H1 (cell line): ENCODE measurements around the gene ACTL8. TPM values are rescaled to one million over a fixed set of nuclear protein-coding genes. Genes with fewer than 3 reads are reported as not detected.

Experiments used
- CTCF ChIA-PET: fragments of 300-600 bp; sonication (Branson Sonifier 250); formaldehyde crosslinking; loops from one replicate; lab custom pipeline; 2021; ENCODE audit not compliant: partially characterized antibody; lab: Charles Lee
- POLR2A ChIA-PET: fragments of 300-600 bp; sonication (Branson Sonifier 250); formaldehyde crosslinking; loops from one replicate; lab custom pipeline; 2021; ENCODE audit warnings: inconsistent platforms; ENCODE audit not compliant: partially characterized antibody; lab: Charles Lee
- DNase-seq, 2 experiments: peaks; one replicate each; pipeline versions ENCODE4 v3.0.0 to v3.0.0-alpha.2; 2010 to 2022; ENCODE audit warnings: low spot score in 2 of 2, low read depth in 1 of 2, mixed read lengths in 1 of 2
- FAIRE-seq: peaks from 2 replicates; lab custom pipeline; 2011; peaks lifted over from hg19 to GRCh38; lab: Jason Lieb, UNC
- H2AFZ ChIP-seq: 2 replicates; pipeline ENCODE4 v1.8.1; 2012; ENCODE audit warnings: low read length, inconsistent platforms
- H2AK5ac ChIP-seq: 2 replicates; pipeline ENCODE4 v1.6.1; 2013; ENCODE audit warnings: low read depth, low read length
- H2BK120ac ChIP-seq: replicated peaks from 2 replicates; pipeline ENCODE3; 2013; ENCODE audit warnings: low read depth, low read length, inconsistent platforms
- H2BK12ac ChIP-seq: 2 replicates; pipeline ENCODE4 v1.6.1; 2013; ENCODE audit warnings: low read depth, low read length
- H2BK15ac ChIP-seq: 2 replicates; pipeline ENCODE4 v1.6.1; 2013; ENCODE audit warnings: low read length
- H2BK20ac ChIP-seq: 2 replicates; pipeline ENCODE4 v1.6.1; 2013; ENCODE audit warnings: low read length
- H2BK5ac ChIP-seq: 2 replicates; pipeline ENCODE4 v1.6.1; 2013; ENCODE audit warnings: low read depth, low read length
- H3K14ac ChIP-seq: 2 replicates; pipeline ENCODE4 v1.6.1; 2013; ENCODE audit warnings: inconsistent platforms; ENCODE audit not compliant: insufficient read length
- H3K18ac ChIP-seq: 2 replicates; pipeline ENCODE4 v1.6.1; 2013; ENCODE audit warnings: low read length; ENCODE audit errors: extremely low read depth
- H3K23ac ChIP-seq: 2 replicates; pipeline ENCODE4 v1.6.1; 2013; ENCODE audit warnings: inconsistent platforms; ENCODE audit not compliant: insufficient read length
- H3K23me2 ChIP-seq: 2 replicates; pipeline ENCODE4 v1.6.1; 2013; ENCODE audit warnings: low read depth, low read length
- H3K27ac ChIP-seq: 2 replicates; pipeline ENCODE4 v1.6.1; 2011; ENCODE audit warnings: low read depth, low read length, inconsistent platforms
- H3K27me3 ChIP-seq, 4 experiments: replicated peaks in 1 of 4; 1 replicate in 1 of 4; 2 replicates in 3 of 4; pipeline versions ENCODE4 v1.6.1 to v1.8.1; 2011 to 2013; ENCODE audit warnings: low read length in 3 of 4, mild to moderate bottlenecking in 3 of 4, inconsistent platforms in 2 of 4, mixed read lengths in 2 of 4, moderate library complexity in 1 of 4; ENCODE audit not compliant: control insufficient read depth in 3 of 4, insufficient read depth in 3 of 4; ENCODE audit errors: extremely low read depth in 1 of 4
- H3K36me3 ChIP-seq, 4 experiments: 2 replicates each; pipeline versions ENCODE4 v1.6.1 to v1.8.1; 2011 to 2013; ENCODE audit warnings: mild to moderate bottlenecking in 4 of 4, low read length in 3 of 4, moderate library complexity in 2 of 4, control low read depth in 1 of 4, inconsistent platforms in 1 of 4; ENCODE audit not compliant: insufficient read depth in 4 of 4, control insufficient read depth in 2 of 4
- H3K4ac ChIP-seq: replicated peaks from 2 replicates; pipeline ENCODE3; 2013; ENCODE audit warnings: low read length, low read depth, mixed read lengths, inconsistent platforms; ENCODE audit not compliant: insufficient read length
- H3K4me1 ChIP-seq, 4 experiments: replicated peaks in 1 of 4; 1 replicate in 1 of 4; 2 replicates in 3 of 4; pipeline versions ENCODE4 v1.6.1 to v1.8.1; 2011 to 2013; ENCODE audit warnings: low read length in 3 of 4, inconsistent platforms in 2 of 4, mixed read lengths in 1 of 4; ENCODE audit not compliant: insufficient read depth in 4 of 4, control insufficient read depth in 3 of 4
- H3K4me2 ChIP-seq, 2 experiments: 2 replicates each; pipeline versions ENCODE4 v1.6.1 to v1.8.1; 2011 to 2013; ENCODE audit warnings: low read depth in 2 of 2, low read length in 2 of 2, control low read depth in 1 of 2, inconsistent platforms in 1 of 2, mild to moderate bottlenecking in 1 of 2; ENCODE audit not compliant: insufficient read depth in 1 of 2
- H3K4me3 ChIP-seq, 4 experiments: fragments of 200-600, 300-600 bp in 1 of 4; sonication (generic), shearing (Covaris generic), sonication (Bioruptor Twin) in 1 of 4; 2 replicates each; pipeline versions ENCODE4 v1.5.1 to v1.8.1; 2011 to 2016; ENCODE audit warnings: low read length in 4 of 4, low read depth in 3 of 4, control low read depth in 2 of 4, inconsistent platforms in 2 of 4, mild to moderate bottlenecking in 2 of 4, mixed read lengths in 1 of 4, moderate library complexity in 1 of 4; ENCODE audit not compliant: insufficient read depth in 2 of 4; ENCODE audit errors: extremely low read depth in 1 of 4
- H3K56ac ChIP-seq: replicated peaks from 2 replicates; pipeline ENCODE3; 2013; ENCODE audit warnings: low read depth, mild to moderate bottlenecking, mixed read lengths, low read length, inconsistent platforms; ENCODE audit not compliant: insufficient read length
- H3K79me1 ChIP-seq: 2 replicates; pipeline ENCODE4 v1.6.1; 2013; ENCODE audit warnings: low read depth, low read length, control low read depth
- H3K79me2 ChIP-seq, 2 experiments: 2 replicates each; pipeline versions ENCODE4 v1.6.1 to v1.8.1; 2012 to 2013; ENCODE audit warnings: low read length in 2 of 2, mild to moderate bottlenecking in 2 of 2, inconsistent platforms in 1 of 2; ENCODE audit not compliant: insufficient read depth in 2 of 2, control insufficient read depth in 1 of 2
- H3K9ac ChIP-seq, 4 experiments: replicated peaks in 1 of 4; 1 replicate in 1 of 4; 2 replicates in 3 of 4; pipeline versions ENCODE4 v1.6.1 to v1.8.1; 2011 to 2013; ENCODE audit warnings: low read depth in 3 of 4, low read length in 3 of 4, control low read depth in 2 of 4, mild to moderate bottlenecking in 2 of 4, moderate library complexity in 2 of 4, inconsistent platforms in 1 of 4; ENCODE audit errors: extremely low read depth in 1 of 4
- H3K9me3 ChIP-seq, 2 experiments: 2 replicates each; pipeline versions ENCODE4 v1.6.1 to v1.8.1; 2012 to 2013; ENCODE audit warnings: mild to moderate bottlenecking in 2 of 2, moderate library complexity in 2 of 2, control low read depth in 1 of 2, inconsistent platforms in 1 of 2, low read depth in 1 of 2, low read length in 1 of 2, mixed read lengths in 1 of 2; ENCODE audit not compliant: insufficient read depth in 2 of 2
- H4K20me1 ChIP-seq, 2 experiments: replicated peaks in 1 of 2; 2 replicates each; pipeline versions ENCODE3 to v1.8.1; 2011 to 2013; ENCODE audit warnings: inconsistent platforms in 2 of 2, low read length in 2 of 2, mild to moderate bottlenecking in 1 of 2; ENCODE audit not compliant: insufficient read depth in 2 of 2, control insufficient read depth in 1 of 2
- H4K5ac ChIP-seq: 2 replicates; pipeline ENCODE4 v1.6.1; 2013; ENCODE audit warnings: low read length, low read depth, mixed read lengths, inconsistent platforms; ENCODE audit not compliant: insufficient read length
- H4K8ac ChIP-seq: 2 replicates; pipeline ENCODE4 v1.8.0; 2013; ENCODE audit warnings: mild to moderate bottlenecking, moderate library complexity, low read length, inconsistent platforms; ENCODE audit not compliant: insufficient read depth; ENCODE audit errors: extremely low read depth
- H4K91ac ChIP-seq: replicated peaks from 2 replicates; pipeline ENCODE3; 2013; ENCODE audit warnings: low read length, mixed read lengths, inconsistent platforms; ENCODE audit not compliant: insufficient read length
- ATF3 ChIP-seq: IDR thresholded peaks from 2 replicates; pipeline ENCODE4 v1.6.1; 2011; ENCODE audit warnings: low read depth, mild to moderate bottlenecking, low read length; ENCODE audit not compliant: insufficient read depth
- BCL11A ChIP-seq, 2 experiments: IDR thresholded peaks; one replicate each; pipeline ENCODE4 v1.6.1; 2011; ENCODE audit warnings: low read depth in 2 of 2, low read length in 2 of 2, mild to moderate bottlenecking in 2 of 2
- E2F6 ChIP-seq: IDR thresholded peaks from 2 replicates; pipeline ENCODE4 v1.6.1; 2012; ENCODE audit warnings: inconsistent platforms
- KDM1A ChIP-seq: fragments of 200-600, 300-600 bp; sonication (generic); IDR thresholded peaks from 2 replicates; pipeline ENCODE4 v1.7.1; 2016; ENCODE audit warnings: mild to moderate bottlenecking, low read length, borderline replicate concordance
- KDM5A ChIP-seq: fragments of 200-600 bp; IDR thresholded peaks from 2 replicates; pipeline ENCODE4 v1.7.1; 2012; ENCODE audit warnings: mild to moderate bottlenecking, low read length, inconsistent platforms, mixed read lengths
- MAX ChIP-seq: IDR thresholded peaks from 2 replicates; pipeline ENCODE4 v1.6.1; 2012; ENCODE audit warnings: inconsistent platforms
- POU5F1 ChIP-seq: IDR thresholded peaks from 2 replicates; pipeline ENCODE4 v1.6.1; 2011; ENCODE audit warnings: low read depth, mild to moderate bottlenecking, low read length, moderate library complexity
- RBBP5 ChIP-seq: IDR thresholded peaks from 2 replicates; pipeline ENCODE4 v1.7.1; 2012; ENCODE audit warnings: low read depth, mild to moderate bottlenecking, inconsistent platforms, low read length, moderate library complexity, borderline replicate concordance
- SAP30 ChIP-seq: fragments of 300-600 bp; sonication (generic); IDR thresholded peaks from 2 replicates; pipeline ENCODE4 v1.7.1; 2012; ENCODE audit warnings: low read length, moderate library complexity, mild to moderate bottlenecking, inconsistent platforms; ENCODE audit not compliant: insufficient read depth, insufficient replicate concordance
- SIN3A ChIP-seq, 2 experiments: IDR thresholded peaks in 1 of 2; conservative IDR thresholded peaks in 1 of 2; 2 replicates each; pipeline ENCODE4 v1.6.1; 2011 to 2012; ENCODE audit warnings: low read length in 2 of 2, improper control_type of control experiment in 1 of 2, low read depth in 1 of 2, mild to moderate bottlenecking in 1 of 2
- YY1 ChIP-seq: IDR thresholded peaks from 2 replicates; pipeline ENCODE4 v1.6.1; 2011; ENCODE audit warnings: low read depth, mild to moderate bottlenecking, low read length
- WGBS, 2 experiments: shearing (Covaris generic) in 1 of 2; methylation state at CpG; one replicate each; pipeline versions ENCODE4 v1.1.6 to v1.1.7; 2013 to 2015; ENCODE audit warnings: low lambda C conversion rate in 2 of 2, mixed read lengths in 2 of 2, inconsistent platforms in 1 of 2, low coverage in 1 of 2, missing lambda C conversion rate in 1 of 2; ENCODE audit not compliant: insufficient replicate concordance in 2 of 2, insufficient coverage in 1 of 2, insufficient read length in 1 of 2; ENCODE audit errors: extremely low coverage in 1 of 2, missing lambda C conversion rate in 1 of 2; 5-methylcytosine and 5-hydroxymethylcytosine counted together
- polyA plus RNA-seq, 7 experiments: library from polyadenylated mRNA; depleted of rRNA in 3 of 7; stranded (reverse) in 5 of 7; unstranded in 2 of 7; fragments of >200 nt in 5 of 7; fragments of 200-250 nt in 2 of 7; gene quantifications; 1 replicate in 5 of 7; 2 replicates in 1 of 7; 4 replicates in 1 of 7; pipeline versions ENCODE4 v1.2.1 to v1.2.3, GENCODE V29; 2011 to 2013; ENCODE audit warnings: missing spikeins in 2 of 7, mixed read lengths in 2 of 7
- total RNA-seq: library from RNA; stranded (reverse); fragmentation: NEBNext Ultra II Directional; extraction: Animal tissue kit (Norgen Biotek cat#: 25700); gene quantifications from 2 replicates; pipeline ENCODE4 v1.2.1, GENCODE V29; 2021

ACTL8 gene
- total and polyA plus RNA-seq, 2 of the 8 experiments (the other 6 are each of a cell fraction or from before 2014, with no cell fraction given): 0.33 to 0.47 TPM

- Histone ChIP-seq H3K4me3 (no peak overlapping the region), H4K20me1 (no peaks in the 10 kb centered on the region), H3K9me3 (no peaks in the 10 kb centered on the region), H2BK12ac (no peak overlapping the region), H3K4ac (no peak overlapping the region), H3K56ac (no peak overlapping the region), H3K4me2 (no peak overlapping the region), H4K5ac (no peak overlapping the region), H3K23me2 (no peaks in the 10 kb centered on the region), H4K91ac (no peak overlapping the region), H2BK15ac (no peak overlapping the region), H3K18ac (no peak overlapping the region), H3K9ac (no peak overlapping the region), H3K27me3 (no peaks in the 10 kb centered on the region; a peak in 2 of 7 replicates), H3K36me3 (no peaks in the 10 kb centered on the region), H2AK5ac (no peak overlapping the region), H3K23ac (no peak overlapping the region), H2BK120ac (no peak overlapping the region), H3K79me1 (no peaks in the 10 kb centered on the region), H2BK20ac (no peak overlapping the region), H3K27ac (no peak overlapping the region), H2AFZ (no peak overlapping the region), H3K14ac (no peak overlapping the region), H2BK5ac (no peak overlapping the region), H3K79me2 (no peaks in the 10 kb centered on the region), H4K8ac (no peak overlapping the region), H3K4me1 (peaks cover 0 to 5% (median 3%) of the 10 kb centered on the region in 4 experiments; a peak in 3 of 7 replicates)
- ChIA-PET CTCF (interaction anchor here (1.1 to 6.2 kb wide), 2 partner anchors 16 to 100 kb away, joined by 3 to 20 read pairs; no protein-coding TSS in a partner anchor), POLR2A (no interaction called here)
- no peak for DNase-seq
- 89% methylated on average over 4 of the region's 5 CpGs; no CpG with 5 or more reads in 1 of the 2 experiments for WGBS, 2 experiments
- FAIRE-seq: no peak
- TF ChIP-seq POU5F1: no peak
- TF ChIP-seq BCL11A (IDR thresholded peaks at IDR 0.05; ENCODE audit: low read depth in 2 of 2, low read length in 2 of 2): no peak
- no peak for TF ChIP-seq E2F6
- TF ChIP-seq KDM1A: no peak
- TF ChIP-seq ATF3: no peak
- no peak for TF ChIP-seq RBBP5
- no peak for TF ChIP-seq SAP30
- no peak for TF ChIP-seq KDM5A
- no peak for TF ChIP-seq SIN3A (conservative IDR thresholded peaks at IDR 0.05 in 1 of 2, IDR thresholded peaks at IDR 0.05 in 1 of 2; ENCODE audit: low read depth in 1 of 2, low read length in 2 of 2)
- no peak for TF ChIP-seq YY1
- no peak for TF ChIP-seq MAX
- TF ChIP-seq, all 59 proteins: peak for 0
Measured at GRCh38 chr1:17789926-17790325, 34.8 kb downstream of the ACTL8 start.
